Measurements from ENCODE around the gene RABGGTA. TPM values are rescaled to one million over a fixed set of nuclear protein-coding genes. Genes with fewer than 3 reads are reported as not detected.

RABGGTA gene
- total RNA-seq, 1 donor from 2014 or later = 27.0 TPM

DNA sequence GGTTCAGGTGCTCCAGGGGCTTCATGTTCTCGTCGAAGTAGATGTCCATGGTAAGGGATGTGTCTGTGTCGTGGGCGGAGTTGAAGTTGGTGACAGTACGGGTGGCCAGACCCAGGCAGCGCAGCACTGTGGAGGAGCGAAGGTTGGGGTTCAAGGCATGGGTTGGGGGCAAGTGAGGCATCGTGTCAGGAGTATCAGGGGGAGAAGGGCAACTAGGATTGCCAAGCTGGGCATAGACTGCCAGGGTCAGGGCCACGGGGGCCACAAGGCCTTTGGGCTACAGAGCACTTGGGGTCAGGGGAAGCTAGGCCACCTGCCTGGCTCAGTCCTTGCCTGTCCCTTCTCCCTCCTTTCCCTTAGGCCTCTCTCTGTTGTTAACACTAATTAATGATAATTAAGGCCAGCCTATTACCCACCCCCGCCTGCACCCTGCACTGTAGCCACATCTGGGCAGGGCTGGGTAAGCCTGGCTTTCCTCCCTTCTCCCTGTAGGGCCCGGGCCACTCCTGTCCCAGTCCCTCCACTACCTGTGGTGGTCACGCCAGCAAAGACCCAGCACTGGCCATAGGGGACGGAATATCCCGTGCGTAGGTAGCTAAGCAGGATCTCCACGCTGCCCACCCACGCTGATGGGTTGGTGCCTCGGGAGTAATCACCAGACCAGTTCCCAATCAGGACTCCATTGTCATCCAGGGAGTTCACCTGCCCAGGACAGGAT is 12.7 kb downstream of the RABGGTA start:
- no peaks in the 10 kb centered on the region for H3K9me3 Mint-ChIP-seq (ENCODE audit: low read depth)
- H3K27ac Mint-ChIP-seq (ENCODE audit: unreplicated experiment) = peak overlapping the region; percentile 17
- peaks cover 4% of the 10 kb centered on the region for H3K36me3 Mint-ChIP-seq (ENCODE audit: low read depth)
- H3K4me3 Mint-ChIP-seq (ENCODE audit: unreplicated experiment) = no peak overlapping the region
- TF ChIP-seq CTCF (IDR thresholded peaks at IDR 0.05) = no peak
- peaks cover 29% of the 10 kb centered on the region for H3K4me1 Mint-ChIP-seq (ENCODE audit: low read depth)
- DNase-seq (ENCODE audit: low spot score) = peak; percentile 81
- H3K27me3 Mint-ChIP-seq (ENCODE audit: low read depth) = no peaks in the 10 kb centered on the region

DNA sequence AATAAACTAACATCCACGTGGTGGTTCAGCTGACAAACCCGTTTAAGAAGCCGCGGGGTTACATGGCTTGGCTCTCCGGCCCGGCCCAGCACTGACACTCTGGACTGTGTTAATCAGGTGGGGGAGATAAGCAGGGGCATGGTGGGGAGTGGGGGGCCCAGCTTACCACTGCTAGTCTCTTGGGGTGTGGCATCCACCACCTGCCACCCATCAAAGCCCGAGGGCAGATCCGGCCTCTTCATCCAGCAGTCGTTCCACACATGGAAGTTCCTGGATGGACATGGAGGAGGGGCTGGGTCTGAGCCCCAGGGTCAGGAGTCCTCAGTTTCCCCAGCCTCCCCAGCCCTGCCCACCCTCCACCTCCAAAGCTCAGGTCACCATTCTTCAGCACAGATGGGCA is 13.3 kb downstream of the RABGGTA start:
- no peak overlapping the region for H3K27ac Mint-ChIP-seq (ENCODE audit: unreplicated experiment)

DNA sequence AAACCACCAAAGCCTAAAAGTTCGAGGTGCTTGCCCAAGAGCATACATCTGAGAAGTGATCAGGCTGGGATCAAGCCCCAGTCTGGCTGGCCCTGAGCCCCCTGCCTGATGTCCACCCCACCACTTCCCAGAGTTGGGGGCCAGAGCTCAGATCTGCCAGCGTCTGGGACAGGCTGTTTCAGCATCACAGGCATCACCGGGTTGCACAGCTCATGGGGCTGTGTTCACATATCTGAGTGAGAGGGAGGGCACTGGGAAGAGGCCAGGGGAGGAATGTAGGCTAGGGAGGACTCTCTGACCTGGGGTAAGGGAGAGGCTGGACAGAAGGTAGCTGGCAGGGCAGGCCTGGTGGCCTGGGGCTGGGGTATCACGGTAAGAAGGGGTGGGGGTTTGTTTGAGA is 14.4 kb downstream of the RABGGTA start:
- TF ChIP-seq CTCF (IDR thresholded peaks at IDR 0.05) = no peak
- H3K27ac Mint-ChIP-seq (ENCODE audit: unreplicated experiment) = peak overlapping the region; percentile 85
- H3K4me1 Mint-ChIP-seq (ENCODE audit: low read depth) = peaks cover 35% of the 10 kb centered on the region
- H3K27me3 Mint-ChIP-seq (ENCODE audit: low read depth) = no peaks in the 10 kb centered on the region
- H3K9me3 Mint-ChIP-seq (ENCODE audit: low read depth) = no peaks in the 10 kb centered on the region
- H3K4me3 Mint-ChIP-seq (ENCODE audit: unreplicated experiment) = no peak overlapping the region
- peaks cover 4% of the 10 kb centered on the region for H3K36me3 Mint-ChIP-seq (ENCODE audit: low read depth)
- DNase-seq (ENCODE audit: low spot score) = peak; percentile 41

More for the DNA sequence above, 13.3 kb downstream of the RABGGTA start:
- no peak for TF ChIP-seq CTCF (IDR thresholded peaks at IDR 0.05)
- H3K4me3 Mint-ChIP-seq (ENCODE audit: unreplicated experiment) = no peak overlapping the region
- peak; percentile 82 for DNase-seq (ENCODE audit: low spot score)
- H3K4me1 Mint-ChIP-seq (ENCODE audit: low read depth) = peaks cover 29% of the 10 kb centered on the region
- H3K9me3 Mint-ChIP-seq (ENCODE audit: low read depth) = no peaks in the 10 kb centered on the region
- H3K36me3 Mint-ChIP-seq (ENCODE audit: low read depth) = peaks cover 4% of the 10 kb centered on the region
- H3K27me3 Mint-ChIP-seq (ENCODE audit: low read depth) = no peaks in the 10 kb centered on the region

- H3K27me3 Mint-ChIP-seq (ENCODE audit: low read depth) = no peaks in the 10 kb centered on the region
- no peak for TF ChIP-seq CTCF (IDR thresholded peaks at IDR 0.05)
- no peaks in the 10 kb centered on the region for H3K9me3 Mint-ChIP-seq (ENCODE audit: low read depth)
- H3K36me3 Mint-ChIP-seq (ENCODE audit: low read depth) = peaks cover 4% of the 10 kb centered on the region
- no peak overlapping the region for H3K4me3 Mint-ChIP-seq (ENCODE audit: unreplicated experiment)
- no peak overlapping the region for H3K27ac Mint-ChIP-seq (ENCODE audit: unreplicated experiment)
- peaks cover 42% of the 10 kb centered on the region for H3K4me1 Mint-ChIP-seq (ENCODE audit: low read depth)
- peak; percentile 64 for DNase-seq (ENCODE audit: low spot score)
Measured at GRCh38 chr14:24255931-24256711, 15.3 kb downstream of the RABGGTA start.

DNA sequence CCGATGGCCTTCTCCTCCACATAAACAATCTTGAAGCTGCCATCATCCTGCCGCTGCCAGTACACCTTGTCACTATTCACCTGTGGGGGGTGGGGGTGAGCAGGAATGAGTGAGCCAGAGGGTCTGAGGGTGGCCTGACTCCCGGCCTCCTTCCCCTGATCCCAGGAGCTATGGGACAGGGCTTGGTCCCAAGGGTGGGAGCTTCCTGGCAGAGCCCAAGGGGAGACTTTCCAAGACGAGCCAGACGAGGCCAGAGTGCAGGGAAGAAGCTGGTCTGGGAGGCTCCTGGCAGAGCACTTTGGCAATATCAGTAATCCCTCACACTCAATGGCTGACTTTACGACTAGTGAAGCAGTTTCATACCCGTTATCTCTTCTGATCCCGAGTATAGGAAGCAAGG is 16.0 kb downstream of the RABGGTA start:
- Mint-ChIP-seq H3K36me3 (ENCODE audit: low read depth) (peaks cover 5% of the 10 kb centered on the region), H3K27me3 (ENCODE audit: low read depth) (no peaks in the 10 kb centered on the region), H3K27ac (ENCODE audit: unreplicated experiment) (no peak overlapping the region), H3K9me3 (ENCODE audit: low read depth) (no peaks in the 10 kb centered on the region), H3K4me3 (ENCODE audit: unreplicated experiment) (no peak overlapping the region), H3K4me1 (ENCODE audit: low read depth) (peaks cover 42% of the 10 kb centered on the region)
- TF ChIP-seq CTCF (IDR thresholded peaks at IDR 0.05) = no peak
- DNase-seq (ENCODE audit: low spot score) = peak; percentile 50
